HL-60 (cell line): Measurements from ENCODE around the gene GRM2.

Experiments
- CTCF ChIP-seq: IDR thresholded peaks from one replicate; pipeline ENCODE4 v1.5.1; 2011; ENCODE audit warnings: low read length, control low read depth, inconsistent platforms; ENCODE audit not compliant: insufficient read depth
- POLR2AphosphoS5 ChIP-seq: IDR thresholded peaks from 2 replicates; pipeline ENCODE4 v1.6.1; 2012; ENCODE audit warnings: low read depth
- SPI1 ChIP-seq: IDR thresholded peaks from 2 replicates; pipeline ENCODE4 v1.6.1; 2012; ENCODE audit warnings: low read depth, mild to moderate bottlenecking, borderline replicate concordance

DNA sequence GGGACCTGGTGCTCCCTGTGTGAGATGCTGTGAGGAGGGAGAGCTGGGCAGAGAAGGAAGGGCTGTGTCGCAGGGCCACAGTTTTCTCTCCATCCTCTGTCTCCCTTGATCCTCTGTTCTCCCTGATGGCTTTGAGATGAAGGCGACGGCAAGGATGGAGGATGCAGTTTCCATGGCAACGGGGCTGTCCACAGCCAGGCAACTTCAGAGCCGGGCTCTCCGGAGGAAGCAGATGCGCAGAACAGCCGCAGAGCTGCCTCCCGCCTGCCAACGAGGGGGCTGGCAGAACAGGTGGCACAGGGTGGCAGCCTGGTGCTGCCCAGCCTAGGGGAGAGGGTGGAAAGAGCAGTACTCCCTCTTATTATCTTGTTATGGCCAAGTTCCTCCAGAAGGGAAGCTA lies 9.9 kb upstream of the GRM2 start:
- TF ChIP-seq CTCF: no peak
- no peak for TF ChIP-seq POLR2AphosphoS5
- TF ChIP-seq SPI1: no peak
